HG03457 (cell line): Measurements from ENCODE around the gene CTDNEP1.

Experiments used
- ATAC-seq: cut with Tn5 transposase; IDR thresholded peaks from one replicate; pipeline ENCODE4 v1.9.1; 2021; ENCODE audit warnings: moderate number of reproducible peaks; ENCODE audit not compliant: unreplicated experiment

The CTDNEP1 gene

GRCh38 chr17:7216242-7217112 is 35.1 kb downstream of the CTDNEP1 start:
- ATAC-seq, result no peak

GRCh38 chr17:7215652-7216180 is 35.8 kb downstream of the CTDNEP1 start:
- no peak for ATAC-seq

- ATAC-seq, result no peak
These were observed 36.3 kb downstream of the CTDNEP1 start for GRCh38 chr17:7215136-7215638.

- peak; percentile 55 for ATAC-seq
These were observed 37.0 kb downstream of the CTDNEP1 start for GRCh38 chr17:7214300-7215135.

GRCh38 chr17:7213895-7214299 is 37.6 kb downstream of the CTDNEP1 start:
- ATAC-seq, result no peak

GRCh38 chr17:7211491-7212273 is 39.9 kb downstream of the CTDNEP1 start:
- no peak for ATAC-seq

- ATAC-seq, result no peak
These were observed 42.6 kb downstream of the CTDNEP1 start for GRCh38 chr17:7208754-7209460.

GRCh38 chr17:7208027-7208571 is 43.4 kb downstream of the CTDNEP1 start:
- no peak for ATAC-seq

GRCh38 chr17:7207120-7208001 is 44.2 kb downstream of the CTDNEP1 start:
- no peak for ATAC-seq

GRCh38 chr17:7205561-7205960 is 46.0 kb downstream of the CTDNEP1 start:
- ATAC-seq, result no peak

- ATAC-seq, result peak; percentile 57
These were observed 46.6 kb downstream of the CTDNEP1 start for GRCh38 chr17:7204828-7205461.

GRCh38 chr17:7204336-7204735 is 47.2 kb downstream of the CTDNEP1 start:
- no peak for ATAC-seq

- no peak for ATAC-seq
These were observed 48.1 kb downstream of the CTDNEP1 start for GRCh38 chr17:7203391-7203790.

GRCh38 chr17:7196651-7197401 is 54.7 kb downstream of the CTDNEP1 start:
- ATAC-seq, result no peak

GRCh38 chr17:7195971-7196370 is 55.6 kb downstream of the CTDNEP1 start:
- ATAC-seq, result no peak
